A549 (cell line): Measurements from ENCODE around the gene ARHGEF4. TPM values are rescaled to one million over a fixed set of nuclear protein-coding genes. Genes with fewer than 3 reads are reported as not detected.

ENCODE experiments used
- ATAC-seq, 2 experiments: fragments of 200-7000 bp in 1 of 2; fragments of >200 bp in 1 of 2; cut with Nextera tagmentation in 1 of 2; cut with Tn5 transposase in 1 of 2; 3 replicates each; pipeline versions ENCODE4 v1.8.0 to v1.9.1; 2018 to 2020; ENCODE audit warnings: mild to moderate bottlenecking in 1 of 2, moderate library complexity in 1 of 2
- CTCF ChIA-PET: fragments of 300-600 bp; sonication (Branson Sonifier 250); formaldehyde crosslinking; extraction: SDS; loops from one replicate; lab custom pipeline; 2021; ENCODE audit warnings: antibody characterized with exemption, inconsistent platforms; lab: Yijun Ruan, JAX
- POLR2A ChIA-PET: fragments of 350-600 bp; formaldehyde crosslinking; extraction: SDS; loops from one replicate; lab custom pipeline; 2021; ENCODE audit warnings: antibody characterized with exemption, inconsistent platforms; lab: Yijun Ruan, JAX
- DNase-seq, 2 experiments: peaks; one replicate each; pipeline versions ENCODE4 v3.0.0 to v3.0.0-alpha.2; 2011 to 2016; ENCODE audit warnings: low read depth in 1 of 2, low spot score in 1 of 2
- FAIRE-seq: peaks from 2 replicates; lab custom pipeline; 2011; peaks lifted over from hg19 to GRCh38; lab: Jason Lieb, UNC
- H3K27ac ChIP-seq, 2 experiments: fragments of >200 bp; sonication (Bioruptor Twin); formaldehyde crosslinking; 3 replicates each; pipeline ENCODE4 v1.5.1; 2016 to 2017
- H3K4me1 ChIP-seq: fragments of >200 bp; sonication (Bioruptor Twin); formaldehyde crosslinking; 3 replicates; pipeline ENCODE4 v1.6.1; 2016
- H3K4me2 ChIP-seq: fragments of >200 bp; sonication (Bioruptor Twin); formaldehyde crosslinking; 3 replicates; pipeline ENCODE4 v1.6.1; 2016
- H3K4me3 ChIP-seq: fragments of >200 bp; sonication (Bioruptor Twin); formaldehyde crosslinking; 3 replicates; pipeline ENCODE4 v1.5.1; 2016
- H3K9me3 ChIP-seq: fragments of >200 bp; sonication (Bioruptor Twin); formaldehyde crosslinking; 3 replicates; pipeline ENCODE4 v1.6.1; 2016
- BHLHE40 ChIP-seq: IDR thresholded peaks from 2 replicates; pipeline ENCODE4 v1.6.1; 2012; ENCODE audit warnings: low read depth, low read length, inconsistent platforms
- CBX2 ChIP-seq: fragments of 200-600 bp; sonication (generic); IDR thresholded peaks from 2 replicates; pipeline ENCODE4 v1.6.1; 2016; ENCODE audit warnings: low read depth, mild to moderate bottlenecking, borderline replicate concordance
- CHD2 ChIP-seq: fragments of 150-350 bp; IDR thresholded peaks from 2 replicates; pipeline ENCODE4 v1.6.1; 2014; ENCODE audit warnings: low read length; ENCODE audit not compliant: partially characterized antibody
- CHD4 ChIP-seq: fragments of 200-600 bp; sonication (generic); IDR thresholded peaks from 2 replicates; pipeline ENCODE4 v1.6.1; 2016; ENCODE audit warnings: antibody characterized with exemption, mild to moderate bottlenecking, borderline replicate concordance
- GATA3 ChIP-seq: IDR thresholded peaks from 2 replicates; pipeline ENCODE4 v1.6.1; 2012; ENCODE audit warnings: borderline replicate concordance
- HDAC2 ChIP-seq: fragments of 200-600 bp; sonication (generic); IDR thresholded peaks from 2 replicates; pipeline ENCODE4 v1.6.1; 2016
- HOXB5 ChIP-seq: fragments of 250-450 bp; sonication (Bioruptor Pico); IDR thresholded peaks from 2 replicates; pipeline ENCODE4 v1.5.0; 2020; ENCODE audit warnings: mild to moderate bottlenecking, moderate library complexity
- JUNB ChIP-seq: fragments of >200 bp; sonication (Bioruptor Twin); formaldehyde crosslinking; IDR thresholded peaks from 2 replicates; pipeline ENCODE4 v1.6.1; 2016
- KDM5A ChIP-seq: fragments of 200-600 bp; sonication (generic); IDR thresholded peaks from 2 replicates; pipeline ENCODE4 v1.6.1; 2016; ENCODE audit warnings: antibody characterized with exemption, mild to moderate bottlenecking
- MAFK ChIP-seq: fragments of 450-650 bp; IDR thresholded peaks from 2 replicates; pipeline ENCODE4 v1.6.1; 2014; ENCODE audit not compliant: partially characterized antibody
- MAZ ChIP-seq: fragments of 150-350 bp; IDR thresholded peaks from 2 replicates; pipeline ENCODE4 v1.6.1; 2014; ENCODE audit warnings: antibody characterized with exemption, low read depth, low read length, borderline replicate concordance
- MYC ChIP-seq: IDR thresholded peaks from 2 replicates; pipeline ENCODE4 v1.6.1; 2012; ENCODE audit warnings: mild to moderate bottlenecking, inconsistent platforms, low read length, improper control_type of control experiment, borderline replicate concordance
- NR3C1 ChIP-seq: fragments of >200 bp; sonication (Bioruptor Twin); formaldehyde crosslinking; IDR thresholded peaks from 3 replicates; pipeline ENCODE4 v1.6.1; 2017
- POLR2AphosphoS2 ChIP-seq: conservative IDR thresholded peaks from 2 replicates; pipeline ENCODE4 v1.6.1; 2012; ENCODE audit warnings: low read length, improper control_type of control experiment, inconsistent platforms
- RARB ChIP-seq: fragments of 250-450 bp; sonication (Bioruptor Pico); IDR thresholded peaks from 2 replicates; pipeline ENCODE4 v1.8.0; 2021; ENCODE audit warnings: mild to moderate bottlenecking, moderate library complexity
- RCOR1 ChIP-seq: fragments of 150-350 bp; IDR thresholded peaks from 2 replicates; pipeline ENCODE4 v1.6.1; 2014; ENCODE audit warnings: antibody characterized with exemption, low read length, low read depth
- RFX5 ChIP-seq: fragments of 450-650 bp; IDR thresholded peaks from 2 replicates; pipeline ENCODE4 v1.7.1; 2014; ENCODE audit warnings: antibody characterized with exemption, mild to moderate bottlenecking, moderate library complexity
- RNF2 ChIP-seq: fragments of 200-600 bp; sonication (generic); IDR thresholded peaks from 2 replicates; pipeline ENCODE4 v1.6.1; 2016; ENCODE audit warnings: low read depth, mild to moderate bottlenecking, antibody characterized with exemption, moderate library complexity, borderline replicate concordance
- SMC3 ChIP-seq: fragments of >200 bp; sonication (Bioruptor Twin); formaldehyde crosslinking; IDR thresholded peaks from 3 replicates; pipeline ENCODE4 v1.6.1; 2018; ENCODE audit warnings: inconsistent platforms
- ZFP36 ChIP-seq: fragments of 450-650 bp; IDR thresholded peaks from 2 replicates; pipeline ENCODE4 v1.6.1; 2014; ENCODE audit warnings: borderline replicate concordance; ENCODE audit not compliant: partially characterized antibody
- ZSCAN20 ChIP-seq: fragments of 250-450 bp; sonication (Bioruptor Pico); IDR thresholded peaks from 2 replicates; pipeline ENCODE4 v1.8.0; 2022; ENCODE audit warnings: mild to moderate bottlenecking, moderate library complexity
- WGBS: methylation state at CpG from one replicate; pipeline ENCODE4 v1.1.6; 2017; ENCODE audit errors: missing lambda C conversion rate; 5-methylcytosine and 5-hydroxymethylcytosine counted together
- polyA plus RNA-seq, 4 experiments: library from polyadenylated mRNA; depleted of rRNA in 3 of 4; stranded (reverse); fragments of >200 nt; fragmentation: RNase III in 1 of 4; extraction: RNeasy Plus Mini Kit Qiagen cat#74134 plus additional on column Dnase treatment in 1 of 4; gene quantifications; 2 replicates in 3 of 4; 3 replicates in 1 of 4; pipeline ENCODE4 v1.2.3, GENCODE V29; 2011 to 2017
- TF ChIP-seq, protein P1 (sequence below): fragments of 250-450 bp; sonication (Bioruptor Pico); IDR thresholded peaks from 2 replicates; pipeline ENCODE4 v1.5.0; 2020; ENCODE audit warnings: low read depth, mild to moderate bottlenecking, moderate library complexity
- TF ChIP-seq, protein P2 (sequence below): IDR thresholded peaks from 2 replicates; pipeline ENCODE4 v1.6.1; 2012; ENCODE audit warnings: low read depth, borderline replicate concordance

ARHGEF4 gene
- polyA plus RNA-seq, 2 of the 4 experiments (the other 2 are of a cell fraction) = 1.00 to 2.1 TPM

DNA sequence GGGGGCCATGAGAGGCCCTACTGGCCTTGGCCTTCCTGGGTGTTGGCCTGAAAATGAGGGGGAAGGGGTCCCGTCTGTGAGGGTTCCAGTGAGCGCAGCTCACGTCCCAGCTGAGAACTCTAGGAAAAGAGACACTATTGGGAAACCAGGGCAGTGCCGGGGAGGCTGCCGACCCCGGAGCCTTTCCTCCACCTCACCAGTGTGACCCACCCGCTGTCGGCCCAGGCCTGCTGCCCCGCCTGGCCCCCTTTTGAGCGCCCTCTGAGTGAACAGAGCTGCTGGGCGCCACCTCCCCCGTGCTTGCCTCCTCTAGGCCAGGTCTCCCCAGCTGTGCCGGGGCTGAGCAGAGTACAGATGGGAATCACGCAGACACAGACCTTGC, 17.5 kb upstream of the ARHGEF4 start:
- Histone ChIP-seq H3K9me3 (no peaks in the 10 kb centered on the region), H3K4me3 (no peak overlapping the region), H3K4me2 (no peak overlapping the region), H3K27ac (no peak overlapping the region), H3K4me1 (peaks cover 7% of the 10 kb centered on the region)
- WGBS = 84% methylated on average over 14 of the region's 14 CpGs
- ChIA-PET CTCF (interaction anchor here (1.0 to 6.4 kb wide), 3 partner anchors 21 to 146 kb away, joined by 3 to 63 read pairs (median 6); no protein-coding TSS in a partner anchor), POLR2A (no interaction called here)
- DNase-seq = no peak
- TF ChIP-seq GATA3 (no peak), KDM5A (no peak), CHD4 (no peak), JUNB (no peak), HOXB5 (CRISPR knock-in tag) (no peak), CHD2 (no peak), NR3C1 (no peak), HDAC2 (no peak)
- FAIRE-seq = no peak
- ATAC-seq = no peak

DNA sequence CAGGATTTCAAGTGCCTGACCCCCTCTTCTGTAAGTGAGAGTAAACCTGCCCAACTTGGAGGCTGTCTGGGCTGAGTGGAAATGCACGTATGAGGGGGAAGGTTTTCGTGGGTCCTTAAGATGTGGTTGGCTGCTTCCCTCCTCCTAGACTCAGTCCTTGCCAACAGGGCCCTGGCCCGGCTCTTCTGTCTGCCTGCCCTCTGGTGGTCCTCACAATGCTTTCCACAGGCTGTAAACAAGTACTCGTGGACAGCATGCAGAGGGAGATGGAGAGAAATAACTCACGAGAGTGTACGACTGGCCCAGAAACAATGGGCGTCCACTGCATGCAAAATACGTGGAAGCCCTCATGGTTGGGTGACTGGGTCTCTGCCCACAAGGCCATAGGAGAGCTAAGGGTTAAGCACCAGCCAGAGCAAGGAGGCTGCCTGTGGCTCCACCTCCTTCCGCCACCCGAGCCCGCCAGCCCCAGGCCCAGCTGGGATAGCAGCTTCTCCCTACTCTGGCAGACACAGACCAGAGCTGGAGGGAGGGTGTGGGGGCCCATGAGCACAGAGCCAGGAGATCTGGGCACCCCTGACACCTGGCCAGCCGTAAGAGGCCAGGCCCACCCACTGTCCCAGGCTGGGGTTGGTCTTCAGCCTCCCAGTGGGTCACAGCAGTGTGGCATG, 17.0 kb upstream of the ARHGEF4 start:
- Histone ChIP-seq H3K4me2 (no peak overlapping the region), H3K9me3 (no peaks in the 10 kb centered on the region), H3K4me1 (peaks cover 12% of the 10 kb centered on the region), H3K4me3 (no peak overlapping the region), H3K27ac (no peak overlapping the region)
- TF ChIP-seq, protein P1, sequence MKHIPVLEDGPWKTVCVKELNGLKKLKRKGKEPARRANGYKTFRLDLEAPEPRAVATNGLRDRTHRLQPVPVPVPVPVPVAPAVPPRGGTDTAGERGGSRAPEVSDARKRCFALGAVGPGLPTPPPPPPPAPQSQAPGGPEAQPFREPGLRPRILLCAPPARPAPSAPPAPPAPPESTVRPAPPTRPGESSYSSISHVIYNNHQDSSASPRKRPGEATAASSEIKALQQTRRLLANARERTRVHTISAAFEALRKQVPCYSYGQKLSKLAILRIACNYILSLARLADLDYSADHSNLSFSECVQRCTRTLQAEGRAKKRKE (CRISPR knock-in tag) = no peak
- no peak for TF ChIP-seq MYC
- DNase-seq = no peak
- no peak for ATAC-seq
- ChIA-PET POLR2A (no interaction called here), CTCF (interaction anchor here (1.0 to 6.4 kb wide), 4 partner anchors 21 to 101 kb away, joined by 3 to 63 read pairs (median 6); no protein-coding TSS in a partner anchor)
- 79% methylated on average over 11 of the region's 12 CpGs for WGBS
- no peak for FAIRE-seq

DNA sequence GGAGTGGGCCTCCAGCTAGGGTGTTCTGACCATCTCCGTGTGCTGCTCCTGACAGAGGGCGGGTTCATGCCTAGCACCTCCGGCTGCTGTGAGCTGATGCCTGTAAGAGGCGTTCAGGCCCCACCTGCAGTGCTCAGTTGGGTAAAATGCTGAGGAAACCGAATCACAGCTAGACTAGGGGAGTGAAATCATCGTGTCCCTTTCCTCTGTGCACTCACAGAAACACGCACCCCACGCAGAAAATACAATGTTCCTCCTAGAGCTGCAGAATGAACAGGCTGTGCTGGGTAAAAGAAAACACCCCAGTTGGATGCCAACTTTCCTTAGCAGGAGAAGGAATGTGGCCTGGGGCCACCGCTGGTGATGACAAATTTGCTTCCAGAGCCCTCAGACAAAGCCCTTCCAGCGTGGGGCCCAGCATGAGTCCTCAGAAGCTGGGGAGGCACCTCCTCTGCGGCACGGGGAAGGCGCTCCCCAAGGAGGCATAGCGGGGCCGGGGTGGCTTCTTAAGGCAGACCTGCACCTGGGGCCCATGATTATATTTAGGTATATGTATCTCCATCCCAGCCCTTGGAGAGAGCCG, 16.3 kb upstream of the ARHGEF4 start:
- ATAC-seq (no peak), DNase-seq (no peak), FAIRE-seq (no peak)
- Histone ChIP-seq H3K4me2 (no peak overlapping the region), H3K27ac (no peak overlapping the region), H3K4me1 (peaks cover 18% of the 10 kb centered on the region), H3K9me3 (no peaks in the 10 kb centered on the region), H3K4me3 (no peak overlapping the region)
- WGBS = 74% methylated on average over 16 of the region's 16 CpGs
- ChIA-PET CTCF (interaction anchor here (1.0 to 6.4 kb wide), 4 partner anchors 22 to 100 kb away, joined by 3 to 63 read pairs (median 6); no protein-coding TSS in a partner anchor), POLR2A (no interaction called here)
- TF ChIP-seq MAFK = no peak
- TF ChIP-seq RARB = no peak

DNA sequence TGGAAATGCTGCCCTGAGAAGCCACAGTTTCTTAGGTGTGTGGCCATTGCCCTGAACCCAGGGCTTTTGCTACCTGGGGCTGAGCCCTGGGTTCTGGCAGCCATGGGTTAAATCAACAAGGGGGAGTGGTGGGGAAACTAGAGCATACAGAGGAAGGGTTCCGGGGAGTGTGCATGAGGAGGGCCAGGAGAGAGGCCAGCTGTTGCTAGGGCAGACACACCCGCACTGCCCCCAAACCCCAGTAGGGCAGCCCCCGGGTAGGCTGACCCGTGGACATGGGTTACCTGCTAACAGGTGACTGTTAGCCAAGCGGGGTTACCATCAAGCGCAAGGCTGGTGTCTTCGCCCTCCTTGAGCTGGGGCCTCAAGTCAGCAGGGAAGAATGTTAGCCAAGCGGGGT, 14.8 kb upstream of the ARHGEF4 start:
- Histone ChIP-seq H3K27ac (no peak overlapping the region), H3K4me1 (peaks cover 18% of the 10 kb centered on the region), H3K4me3 (no peak overlapping the region), H3K4me2 (no peak overlapping the region), H3K9me3 (no peaks in the 10 kb centered on the region)
- TF ChIP-seq RFX5 (no peak), ZFP36 (no peak), RCOR1 (no peak), MAZ (no peak), CHD4 (no peak), POLR2AphosphoS2 (no peak), RNF2 (no peak), BHLHE40 (no peak), RARB (no peak), SMC3 (no peak), ZSCAN20 (CRISPR knock-in tag) (no peak), HOXB5 (CRISPR knock-in tag) (no peak), CBX2 (no peak)
- TF ChIP-seq, protein P1 (CRISPR knock-in tag) = no peak
- TF ChIP-seq, protein P2, sequence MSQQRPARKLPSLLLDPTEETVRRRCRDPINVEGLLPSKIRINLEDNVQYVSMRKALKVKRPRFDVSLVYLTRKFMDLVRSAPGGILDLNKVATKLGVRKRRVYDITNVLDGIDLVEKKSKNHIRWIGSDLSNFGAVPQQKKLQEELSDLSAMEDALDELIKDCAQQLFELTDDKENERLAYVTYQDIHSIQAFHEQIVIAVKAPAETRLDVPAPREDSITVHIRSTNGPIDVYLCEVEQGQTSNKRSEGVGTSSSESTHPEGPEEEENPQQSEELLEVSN = no peak
- POLR2A ChIA-PET = no interaction called here
- no peak for DNase-seq
- CTCF ChIA-PET = interaction anchor here (1.1 to 6.4 kb wide), 2 partner anchors 23 to 47 kb away, joined by 3 to 63 read pairs; no protein-coding TSS in a partner anchor
- ATAC-seq = no peak
- whole genome bisulfite sequencing = 82% methylated on average over 7 of the region's 8 CpGs
- FAIRE-seq = no peak
